ENCODE measurements around the gene CTRB1.
A peak's percentile ranks its signal among the peaks of the same experiment; 100 is the strongest.

GRCh38 chr16:75225678-75226515, 7.1 kb downstream of the CTRB1 start:
- TF ChIP-seq CTCF (IDR thresholded peaks at IDR 0.05; ENCODE audit: extremely low read depth in 1 of 2, insufficient read depth in 1 of 2, low read depth in 1 of 2, low read length in 2 of 2): no peak
- TF ChIP-seq EZH2 (IDR thresholded peaks at IDR 0.05; ENCODE audit: borderline replicate concordance, low read depth, low read length, severe bottlenecking): no peak
- TF ChIP-seq MAX (IDR thresholded peaks at IDR 0.05; ENCODE audit: insufficient read depth, insufficient read length): no peak
- peak; percentile 15 for TF ChIP-seq POLR2A (IDR thresholded peaks at IDR 0.05; ENCODE audit: low read depth, low read length)

Measured in endothelial cell of umbilical vein (primary cell).